Eye (tissue), 1 donor: ENCODE measurements around the gene SPEN.
"Not testable (repeated sequence)": the region's sequence is repeated elsewhere in the genome, so short reads cannot be mapped to it uniquely, and the experiment has no call there.

ENCODE experiments used
- DNase-seq: peaks from one replicate; pipeline ENCODE4 v3.0.0-alpha.2; 2015

SPEN gene

GRCh38 chr1:15899266-15899665 is 51.8 kb downstream of the SPEN start:
- DNase-seq: no peak

GRCh38 chr1:15900662-15901279 is 53.3 kb downstream of the SPEN start:
- no peak for DNase-seq

GRCh38 chr1:15902882-15903281 is 55.4 kb downstream of the SPEN start:
- DNase-seq: no peak

- DNase-seq: no peak
Observed at GRCh38 chr1:15908597-15908996, 61.1 kb downstream of the SPEN start.

GRCh38 chr1:15911141-15911540 is 63.6 kb downstream of the SPEN start:
- no peak for DNase-seq

- DNase-seq: no peak
Observed at GRCh38 chr1:15911927-15912326, 64.4 kb downstream of the SPEN start.

GRCh38 chr1:15913607-15914006 is 66.1 kb downstream of the SPEN start:
- DNase-seq: not testable (repeated sequence)

- DNase-seq: no peak
Observed at GRCh38 chr1:15915991-15916390, 68.5 kb downstream of the SPEN start.

GRCh38 chr1:15916417-15916816 is 68.9 kb downstream of the SPEN start:
- DNase-seq: no peak

- DNase-seq: no peak
Observed at GRCh38 chr1:15916916-15917315, 69.4 kb downstream of the SPEN start.

GRCh38 chr1:15918962-15919715 is 71.6 kb downstream of the SPEN start:
- DNase-seq: no peak

- no peak for DNase-seq
Observed at GRCh38 chr1:15923241-15923640, 75.7 kb downstream of the SPEN start.

GRCh38 chr1:15926448-15926847 is 78.9 kb downstream of the SPEN start:
- DNase-seq: not testable (repeated sequence)

GRCh38 chr1:15928971-15929965 is 81.8 kb downstream of the SPEN start:
- DNase-seq: no peak

GRCh38 chr1:15931401-15931800 is 83.9 kb downstream of the SPEN start:
- no peak for DNase-seq

GRCh38 chr1:15931884-15932283 is 84.4 kb downstream of the SPEN start:
- no peak for DNase-seq

- DNase-seq: no peak
Observed at GRCh38 chr1:15932612-15933011, 85.1 kb downstream of the SPEN start.

GRCh38 chr1:15933684-15934083 is 86.2 kb downstream of the SPEN start:
- no peak for DNase-seq

- DNase-seq: no peak
Observed at GRCh38 chr1:15934211-15935055, 86.9 kb downstream of the SPEN start.

GRCh38 chr1:15935056-15935950 is 87.8 kb downstream of the SPEN start:
- no peak for DNase-seq

- no peak for DNase-seq
Observed at GRCh38 chr1:15936025-15936424, 88.5 kb downstream of the SPEN start.
